GM21723 (cell line): ENCODE data around the gene CAST.
"Not testable (repeated sequence)": the region's sequence is repeated elsewhere in the genome, so short reads cannot be mapped to it uniquely, and the experiment has no call there.

Source experiments
- ATAC-seq: cut with Tn5 transposase; IDR thresholded peaks from one replicate; pipeline ENCODE4 v1.9.1; 2021; ENCODE audit warnings: mild to moderate bottlenecking, moderate library complexity; ENCODE audit not compliant: unreplicated experiment

The CAST gene

DNA sequence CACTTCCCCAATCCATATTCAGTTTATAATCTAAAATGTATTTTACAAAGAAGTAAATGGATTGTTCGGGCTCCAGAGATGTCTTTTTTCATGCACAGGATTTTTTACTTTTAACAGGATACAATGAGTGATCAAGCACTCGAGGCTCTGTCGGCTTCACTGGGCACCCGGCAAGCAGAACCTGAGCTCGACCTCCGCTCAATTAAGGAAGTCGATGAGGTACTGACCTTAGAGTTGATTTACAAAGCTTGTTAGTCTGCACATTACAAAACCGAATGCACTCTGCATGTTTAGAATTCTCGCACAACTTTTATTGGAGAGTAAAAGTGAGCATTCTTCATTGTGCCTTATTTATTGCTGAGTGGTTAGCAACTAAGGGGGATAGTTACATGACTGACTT is 80.4 kb downstream of the CAST start:
- no peak for ATAC-seq

DNA sequence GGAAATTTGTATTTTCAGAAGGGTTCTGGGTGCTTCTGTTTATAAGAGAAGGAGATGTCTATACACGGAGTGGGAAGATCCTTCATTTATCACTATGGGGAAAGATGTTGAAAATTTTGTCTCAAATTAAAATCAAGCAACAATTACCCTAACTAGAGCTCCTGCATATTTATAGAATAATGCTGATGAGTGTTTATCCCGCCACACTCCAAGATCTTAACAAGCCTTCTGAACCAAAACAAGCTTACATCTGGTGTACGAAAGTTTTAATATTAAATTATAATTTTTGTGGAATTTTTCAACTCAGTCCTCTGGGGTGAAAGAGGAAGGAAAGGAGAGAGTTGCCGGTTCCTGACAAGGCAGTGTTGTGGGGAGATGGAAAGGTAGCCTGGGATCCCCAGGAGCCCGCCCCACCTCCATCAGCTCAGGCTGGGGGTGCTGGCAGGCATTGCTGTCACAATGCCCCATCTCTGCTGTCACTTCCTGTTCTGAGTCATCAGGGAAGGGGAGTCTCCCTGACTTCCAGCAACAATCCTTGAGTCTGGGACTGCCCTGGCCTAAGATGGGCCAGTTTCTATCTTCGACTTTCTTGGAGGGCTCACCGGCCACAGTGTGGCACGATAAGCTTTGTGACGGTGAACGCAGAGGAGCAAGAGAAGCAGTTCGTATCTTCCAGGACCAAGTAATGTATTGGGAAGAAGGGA is 81.0 kb downstream of the CAST start:
- no peak for ATAC-seq

DNA sequence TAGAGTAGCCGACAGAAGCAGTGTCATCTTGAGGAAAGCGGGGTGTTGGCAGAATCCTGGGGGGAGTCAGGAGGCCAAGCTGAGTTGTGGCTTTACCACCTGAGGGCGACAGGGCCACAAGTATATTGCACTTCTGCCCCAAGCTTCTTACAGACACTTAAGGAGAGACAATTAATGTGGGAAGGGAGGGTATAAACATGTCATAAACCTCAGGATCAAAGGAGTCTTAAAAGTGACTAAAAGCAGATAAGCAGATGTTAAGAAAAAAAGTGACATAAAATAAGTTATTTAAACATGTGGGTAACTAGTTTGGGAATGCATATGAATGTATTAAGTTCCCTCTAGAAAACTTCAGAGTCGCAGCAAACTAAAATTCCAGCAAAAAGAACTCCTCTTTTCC is 81.6 kb downstream of the CAST start:
- no peak for ATAC-seq

DNA sequence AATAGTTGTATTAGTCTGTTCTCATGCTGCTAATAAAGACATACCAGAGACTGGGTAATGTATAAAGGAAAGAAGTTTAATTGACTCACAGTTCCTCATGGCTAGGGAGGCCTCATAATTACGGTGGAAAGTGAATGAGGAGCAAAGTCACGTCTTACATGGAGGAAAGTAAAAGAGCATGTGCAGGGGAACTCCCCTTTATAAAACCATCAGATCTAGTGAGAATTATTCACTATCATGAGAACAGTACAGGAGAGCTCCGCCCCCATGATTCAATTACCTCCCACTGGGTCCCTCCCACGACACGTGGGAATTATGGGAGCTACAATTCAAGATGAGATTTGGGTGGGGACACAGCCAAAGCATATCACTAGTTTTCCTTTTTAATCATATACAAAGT is 82.0 kb downstream of the CAST start:
- not testable (repeated sequence) for ATAC-seq

DNA sequence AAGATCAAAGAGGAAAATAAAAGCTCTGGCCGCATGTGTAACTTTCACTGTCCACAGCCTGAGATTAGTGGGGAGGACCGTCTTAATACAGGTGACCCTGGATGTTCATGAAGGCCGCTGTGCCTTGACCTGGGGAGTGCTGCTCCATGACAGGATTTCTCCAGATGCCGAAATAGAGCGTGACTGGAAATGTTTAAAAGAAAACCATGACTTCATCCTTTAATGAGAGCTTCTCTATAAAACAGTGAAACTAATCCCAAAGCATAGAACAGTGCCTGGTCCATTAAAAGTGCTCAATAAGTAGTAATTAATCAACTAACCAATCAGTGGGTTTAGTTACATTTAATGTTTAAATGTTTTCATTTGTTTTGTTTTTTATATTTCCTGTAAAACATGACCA is 82.8 kb downstream of the CAST start:
- ATAC-seq: no peak

DNA sequence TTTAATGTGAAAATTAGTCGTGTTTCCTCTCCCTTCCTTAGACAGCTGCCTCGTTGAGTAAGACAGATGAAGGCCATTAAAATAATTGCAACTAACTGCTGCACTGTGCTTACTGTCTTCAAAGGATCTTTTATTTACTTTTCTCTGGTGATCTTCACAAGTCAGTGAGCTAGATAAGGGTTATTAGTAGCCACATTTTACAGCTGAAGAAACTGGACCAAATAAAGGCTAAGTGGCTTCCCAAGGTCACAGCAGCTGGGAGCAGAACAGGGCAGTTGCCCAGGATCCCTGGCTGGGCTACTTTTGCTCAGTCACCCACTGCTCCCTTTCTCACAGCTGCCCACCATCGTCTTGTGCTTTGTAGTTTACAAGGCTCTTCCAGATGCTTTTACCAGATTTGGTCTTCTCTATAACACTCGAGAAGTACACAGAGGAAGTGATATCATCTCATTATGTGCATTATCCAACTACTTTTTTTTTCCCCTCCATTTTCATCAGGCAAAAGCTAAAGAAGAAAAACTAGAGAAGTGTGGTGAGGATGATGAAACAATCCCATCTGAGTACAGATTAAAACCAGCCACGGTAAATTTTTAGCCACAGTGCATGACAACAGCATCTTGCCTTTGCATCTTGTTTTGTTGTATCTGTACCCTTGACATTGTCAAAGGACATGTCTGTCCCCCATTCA is 83.8 kb downstream of the CAST start:
- ATAC-seq: no peak

DNA sequence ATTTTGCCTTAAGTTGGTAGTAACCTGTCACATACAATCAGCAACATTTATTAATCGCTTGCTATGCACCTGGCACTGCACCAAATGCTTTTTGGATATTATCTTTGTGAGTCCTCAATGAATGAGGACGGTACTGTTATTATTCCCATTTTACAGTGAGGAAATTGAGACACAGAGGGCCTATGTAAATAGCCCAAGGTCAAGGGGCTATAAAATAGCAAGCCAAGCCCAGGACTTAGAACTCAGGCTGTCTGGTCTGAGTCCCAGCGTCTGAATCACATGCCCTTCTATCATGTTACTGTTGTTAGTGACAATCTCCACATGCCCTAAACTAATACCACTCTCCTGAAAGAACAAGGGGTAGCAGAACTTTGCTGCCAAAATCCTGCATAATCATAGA is 85.5 kb downstream of the CAST start:
- no peak for ATAC-seq

DNA sequence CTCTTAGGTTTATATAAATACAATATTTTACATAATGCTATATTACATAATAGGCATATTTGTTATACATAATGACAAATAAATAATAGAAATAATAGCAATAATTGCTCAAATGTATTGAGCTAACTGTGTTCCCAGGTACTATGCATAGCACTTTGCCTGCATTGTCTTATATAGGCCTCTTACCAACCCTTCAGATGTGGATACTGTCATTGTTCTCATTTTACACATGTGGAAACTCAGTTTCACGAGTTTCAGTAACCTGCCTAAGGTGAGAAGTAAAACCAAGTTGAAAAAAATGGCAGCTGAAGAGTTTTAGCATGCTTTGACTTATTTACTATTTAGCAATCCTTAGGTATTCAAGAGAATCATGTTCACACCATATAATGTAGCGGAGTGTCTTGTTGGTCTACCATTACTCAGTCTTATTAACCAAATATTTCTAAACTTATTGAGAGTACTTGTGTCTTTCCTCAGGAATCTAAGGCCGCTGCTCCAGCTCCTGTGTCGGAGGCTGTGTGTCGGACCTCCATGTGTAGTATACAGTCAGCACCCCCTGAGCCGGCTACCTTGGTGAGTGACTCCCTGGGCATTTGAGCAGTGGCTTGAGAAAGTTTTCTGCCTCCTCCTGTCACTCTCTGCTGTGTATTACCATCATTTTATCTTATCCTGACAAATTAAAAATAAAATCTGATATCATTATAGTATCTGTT is 88.1 kb downstream of the CAST start:
- ATAC-seq: no peak

DNA sequence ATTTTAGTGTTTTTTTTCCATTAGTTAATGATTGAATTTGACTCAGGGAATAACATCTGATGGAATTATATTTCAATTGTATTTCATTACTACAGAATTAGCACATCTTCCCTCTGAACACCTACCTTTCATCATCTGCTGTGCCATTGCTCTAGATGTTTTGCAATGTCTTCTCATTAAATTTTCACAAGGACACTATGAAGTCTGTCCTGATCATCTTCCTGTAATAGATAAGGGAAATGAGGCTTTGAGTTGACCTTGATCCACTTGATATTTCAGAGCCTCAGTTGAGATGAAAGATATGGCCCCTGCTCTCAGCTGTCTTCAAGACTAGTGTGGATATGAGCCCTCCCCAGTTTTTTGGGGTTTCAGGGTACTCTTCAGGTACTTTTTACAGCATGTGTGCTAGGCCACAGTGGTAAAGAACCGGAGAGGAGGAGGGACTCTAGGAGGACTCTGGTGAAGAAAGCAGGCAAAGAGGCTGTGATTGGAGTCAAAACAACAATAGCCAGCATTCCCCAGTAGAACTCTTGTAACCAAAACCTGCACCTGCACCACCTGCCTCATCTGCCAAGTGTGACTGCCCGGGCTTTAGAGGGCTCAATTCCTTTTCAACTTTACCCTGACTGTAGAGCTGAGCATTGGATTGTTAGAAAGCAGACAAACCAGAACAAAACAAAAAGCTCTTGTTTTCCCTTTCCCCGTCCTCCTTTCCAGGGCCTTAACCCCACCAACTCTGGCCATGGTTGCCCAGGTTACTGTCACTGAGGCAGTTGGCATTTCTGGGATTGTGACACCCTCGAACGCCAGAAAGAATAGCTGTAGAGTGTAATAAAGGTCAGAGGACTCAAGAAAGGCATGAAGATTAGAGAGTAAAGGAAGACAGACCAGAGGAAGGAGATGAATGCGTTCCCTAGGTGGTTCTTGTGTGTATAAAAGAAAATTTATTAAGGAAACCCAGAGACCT is 89.3 kb downstream of the CAST start:
- ATAC-seq: no peak

DNA sequence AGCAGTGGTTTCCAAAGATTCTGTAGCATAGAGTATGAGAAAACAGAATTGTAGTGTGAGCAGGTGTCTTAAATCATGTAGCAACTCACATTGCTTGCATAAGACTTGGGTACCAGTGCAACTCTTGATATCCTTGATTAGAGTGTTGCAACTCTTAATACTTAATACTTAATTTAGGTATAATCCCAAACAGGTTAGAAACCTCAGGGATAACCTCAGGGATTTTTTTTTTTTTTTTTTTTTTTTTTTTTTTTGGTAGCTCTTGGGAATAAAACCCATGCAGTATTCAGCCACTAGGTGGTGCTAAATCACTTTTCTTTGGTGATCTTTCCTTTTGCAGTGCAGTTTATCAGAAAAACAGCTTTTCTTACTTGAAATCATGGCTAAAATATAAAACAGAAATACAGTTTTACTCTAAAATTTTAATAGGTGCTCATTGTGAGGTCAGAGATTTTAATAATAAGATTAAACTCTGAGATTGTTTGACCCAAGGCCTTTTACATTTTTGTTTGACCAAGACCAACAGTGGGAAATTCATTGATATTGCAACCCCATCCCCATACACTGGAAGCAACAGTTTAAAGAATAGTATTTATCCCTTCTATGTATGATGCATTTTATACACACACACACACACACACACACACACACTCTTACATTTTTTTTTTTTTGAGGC is 90.3 kb downstream of the CAST start:
- ATAC-seq: no peak

DNA sequence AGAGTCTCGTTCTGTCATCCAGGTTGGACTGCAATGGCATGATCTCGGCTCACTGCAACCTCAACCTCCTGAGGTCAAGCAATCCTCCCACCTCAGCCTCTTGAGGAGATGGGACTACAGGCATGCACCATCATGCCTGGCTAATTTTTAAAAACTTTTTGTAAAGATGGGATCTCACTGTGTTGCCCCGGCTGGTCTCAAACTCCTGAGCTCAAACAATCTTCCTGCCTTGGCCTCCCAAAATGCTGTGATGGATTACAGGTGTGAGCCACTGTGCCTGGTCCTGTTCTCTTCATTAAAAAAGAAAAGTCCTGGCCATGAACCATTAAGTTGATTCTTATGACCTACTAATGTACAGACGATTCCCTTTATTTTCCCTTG is 90.8 kb downstream of the CAST start:
- no peak for ATAC-seq

DNA sequence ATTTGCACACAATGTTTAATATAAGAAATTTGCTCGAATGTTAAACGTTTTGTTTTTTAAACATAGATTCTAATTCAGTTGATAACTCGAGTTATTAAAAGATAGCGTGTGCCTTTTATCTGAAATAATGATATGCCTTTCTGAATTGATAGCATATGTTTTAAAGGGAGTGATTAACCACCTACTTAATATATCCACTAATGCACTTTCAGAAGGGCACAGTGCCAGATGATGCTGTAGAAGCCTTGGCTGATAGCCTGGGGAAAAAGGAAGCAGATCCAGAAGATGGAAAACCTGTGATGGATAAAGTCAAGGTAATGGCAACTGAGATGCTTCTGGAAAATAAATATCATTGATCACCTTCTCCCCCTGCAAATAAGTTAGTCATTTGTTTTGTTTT is 91.7 kb downstream of the CAST start:
- no peak for ATAC-seq

DNA sequence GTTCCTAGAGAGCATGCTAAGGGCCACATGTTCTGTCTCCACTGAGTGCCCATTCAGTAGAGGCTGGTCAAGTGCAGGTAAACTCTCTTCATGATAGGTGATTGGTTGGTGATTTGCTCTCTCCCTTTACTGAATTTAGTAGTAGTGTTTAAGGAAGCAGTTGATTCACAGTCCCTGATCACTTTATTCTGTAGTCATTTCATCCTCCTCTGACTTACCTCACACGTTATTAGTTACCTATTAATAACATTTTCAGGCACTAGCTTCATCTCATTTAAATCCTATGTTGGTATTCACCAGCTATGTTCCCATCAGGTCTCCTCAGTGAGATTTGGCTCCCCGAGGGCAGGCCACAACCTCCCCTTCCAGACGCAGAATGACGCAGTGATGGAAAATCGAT is 93.7 kb downstream of the CAST start:
- no peak for ATAC-seq

DNA sequence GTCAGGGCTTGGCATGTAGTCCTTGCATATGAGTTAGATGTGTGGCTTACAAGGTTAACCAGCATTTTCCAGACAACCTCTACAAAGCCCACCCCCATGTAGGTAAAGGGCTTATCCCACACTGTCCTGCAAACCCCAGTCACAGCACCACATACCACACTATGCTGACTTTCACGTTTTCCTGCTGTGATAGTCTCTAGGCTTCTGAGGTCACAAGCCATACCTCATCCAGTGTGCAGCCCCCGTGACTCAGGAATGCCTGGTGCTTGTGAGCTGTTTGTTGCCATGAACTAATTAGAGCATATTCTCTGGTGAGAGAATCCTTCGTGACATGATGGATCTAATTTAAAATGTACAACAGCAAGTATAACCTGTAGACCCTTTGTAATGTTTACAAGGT is 94.8 kb downstream of the CAST start:
- no peak for ATAC-seq

DNA sequence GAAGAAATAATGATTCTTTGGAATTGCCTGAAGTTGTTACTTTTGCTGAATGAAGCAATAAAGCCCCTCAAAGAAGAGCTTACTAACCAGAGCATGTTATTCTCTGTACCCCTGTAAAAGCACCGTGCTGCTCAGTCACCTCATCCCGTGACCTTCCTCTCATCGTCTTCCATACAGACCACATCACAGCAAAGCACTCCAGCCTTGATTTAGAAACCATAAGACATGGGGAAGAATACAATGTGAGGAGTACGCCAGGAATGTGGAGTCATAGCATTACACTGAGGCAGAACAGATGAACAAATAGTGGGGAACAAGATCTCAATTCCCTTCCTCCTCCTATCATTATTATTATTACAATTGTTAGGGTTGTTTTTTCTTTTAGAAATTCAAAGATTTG is 96.4 kb downstream of the CAST start:
- no peak for ATAC-seq

DNA sequence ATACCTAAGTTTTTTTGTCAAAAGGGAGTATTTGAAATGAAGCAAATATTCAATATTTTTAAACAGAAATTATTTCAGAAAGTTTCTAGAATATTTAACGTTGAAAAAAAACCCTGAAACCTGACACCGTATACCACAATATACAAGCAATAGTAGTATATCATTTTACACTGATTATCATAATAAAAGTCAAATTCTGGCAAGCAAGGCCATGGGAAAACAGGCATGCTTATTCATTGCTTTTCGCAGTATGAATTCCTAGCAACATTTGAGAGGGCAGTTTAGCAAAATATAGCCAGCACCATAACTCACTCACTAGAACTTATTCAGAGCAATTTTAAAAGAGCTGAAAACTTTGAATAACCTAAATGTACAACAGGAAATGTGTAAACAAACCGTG is 99.4 kb downstream of the CAST start:
- ATAC-seq: no peak

DNA sequence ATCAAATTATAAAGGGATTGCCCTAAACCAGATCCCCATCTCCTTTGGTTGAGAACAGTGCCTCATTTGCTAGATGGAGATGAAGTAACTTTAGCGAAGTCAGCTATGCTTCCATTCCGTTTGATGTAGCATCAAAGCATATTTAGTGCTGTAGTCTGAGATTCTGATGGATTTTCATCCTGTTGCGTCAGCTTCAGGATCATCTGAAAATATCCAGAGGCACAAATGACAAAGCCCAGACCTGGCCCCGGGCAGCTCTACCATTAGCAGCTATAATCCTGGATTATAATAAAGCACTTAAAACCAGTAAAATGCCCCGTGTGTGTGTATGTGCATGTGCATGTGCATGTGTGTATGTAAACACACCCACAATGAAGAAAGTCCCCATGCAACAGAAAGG is 100.8 kb downstream of the CAST start:
- ATAC-seq: no peak

DNA sequence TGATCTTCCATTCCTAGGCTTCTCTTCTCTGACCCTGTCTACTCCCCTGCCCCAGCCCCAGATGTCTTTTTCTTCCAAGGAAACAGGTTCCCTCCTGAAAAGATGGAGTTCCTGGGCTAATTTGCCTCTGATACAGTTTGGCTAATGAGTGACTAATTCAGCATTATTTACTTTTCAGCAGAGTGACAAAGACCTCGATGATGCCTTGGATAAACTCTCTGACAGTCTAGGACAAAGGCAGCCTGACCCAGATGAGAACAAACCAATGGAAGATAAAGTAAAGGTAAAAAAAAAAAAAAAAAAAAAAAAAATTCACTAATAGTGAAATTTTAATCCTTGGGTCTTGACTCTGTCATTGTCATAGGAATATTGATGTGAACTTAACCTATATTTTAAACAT is 102.9 kb downstream of the CAST start:
- ATAC-seq: no peak

DNA sequence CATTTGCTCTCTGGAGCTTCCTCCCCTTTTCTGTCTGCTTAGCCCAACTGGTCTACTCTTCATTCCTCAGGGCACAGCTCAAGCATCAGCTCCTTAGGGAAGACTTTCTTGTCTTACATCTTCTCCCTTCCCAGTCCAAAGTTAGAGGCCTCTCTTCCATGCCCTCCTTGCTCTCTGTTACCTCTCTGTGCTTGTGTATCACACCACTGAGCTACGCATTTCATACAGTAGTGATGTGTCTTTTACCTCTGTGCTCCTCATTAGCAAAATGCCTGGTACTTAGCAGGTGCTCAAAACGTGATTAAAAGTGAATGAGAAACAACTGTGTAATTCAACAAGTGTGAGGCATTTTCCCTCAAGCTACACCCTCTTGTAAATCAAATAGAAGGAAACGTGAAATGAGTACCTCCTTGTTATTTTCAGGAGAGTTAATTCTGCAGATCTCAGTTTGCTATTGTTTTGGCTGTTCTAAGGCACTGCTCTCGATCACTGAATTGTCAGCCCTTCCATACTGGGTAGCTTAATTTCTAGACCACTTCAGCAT is 106.6 kb downstream of the CAST start:
- ATAC-seq: no peak

DNA sequence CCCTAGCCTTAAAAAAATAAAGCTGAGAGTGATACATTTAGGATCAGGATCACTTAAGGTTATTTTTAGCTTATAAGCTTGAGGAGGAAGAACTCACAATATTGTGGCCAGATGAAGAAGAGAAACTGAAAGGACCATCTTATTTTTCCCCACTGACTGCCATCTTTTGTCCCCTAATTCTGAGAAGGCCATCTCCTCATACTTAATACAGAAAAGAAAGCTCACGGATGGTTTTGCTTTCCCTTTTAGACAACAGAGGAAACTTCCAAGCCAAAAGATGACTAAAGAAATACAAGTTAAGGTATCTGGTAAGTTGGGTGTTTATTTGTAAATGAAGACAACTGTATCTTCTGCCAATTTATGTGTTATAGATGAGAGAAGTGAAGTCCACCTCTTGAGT is 109.2 kb downstream of the CAST start:
- ATAC-seq: no peak
